Cardiac fibroblast (primary cell): ENCODE results near the gene TRIOBP.
"Not testable (repeated sequence)": the region's sequence is repeated elsewhere in the genome, so short reads cannot be mapped to it uniquely, and the experiment has no call there.

Source experiments
- DNase-seq, 2 donors: peaks; one replicate each; pipeline versions ENCODE4 v3.0.0 to v3.0.0-alpha.2; 2010; ENCODE audit warnings: low read depth in 2 of 2
- H3K4me3 ChIP-seq, 2 donors: replicated peaks in 1 of 2; 1 replicate in 1 of 2; 2 replicates in 1 of 2; pipeline ENCODE4 v1.5.1; 2011; ENCODE audit warnings: low read depth in 2 of 2, low read length in 2 of 2, mild to moderate bottlenecking in 2 of 2, moderate library complexity in 1 of 2
- TF ChIP-seq, protein P1 (sequence below): IDR thresholded peaks from one replicate; pipeline ENCODE4 v1.5.1; 2011; ENCODE audit warnings: low read depth, mild to moderate bottlenecking, low read length, inconsistent platforms

Gene TRIOBP

DNA sequence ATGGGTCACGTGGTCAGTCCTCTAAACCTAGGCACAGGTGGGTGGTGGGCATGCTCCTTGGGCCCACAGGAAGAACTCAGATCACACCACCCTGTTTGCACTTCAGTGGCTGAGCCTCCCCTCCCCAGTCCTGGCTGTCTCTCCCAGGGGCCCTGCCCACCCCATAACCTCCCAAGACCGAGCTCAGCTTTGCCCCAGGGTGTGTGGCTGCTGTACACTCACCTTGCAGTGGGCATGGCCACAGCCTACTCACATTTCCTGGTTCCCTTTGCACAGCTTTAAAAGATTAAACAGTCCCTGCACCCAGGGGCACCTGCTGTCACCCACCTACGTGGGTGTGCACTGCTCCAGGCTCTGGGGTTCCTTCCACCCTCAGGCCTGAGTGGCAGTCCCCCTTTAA lies 13.8 kb downstream of the TRIOBP start:
- H3K4me3 ChIP-seq: no peak overlapping the region
- DNase-seq: no peak
- TF ChIP-seq, protein P1, sequence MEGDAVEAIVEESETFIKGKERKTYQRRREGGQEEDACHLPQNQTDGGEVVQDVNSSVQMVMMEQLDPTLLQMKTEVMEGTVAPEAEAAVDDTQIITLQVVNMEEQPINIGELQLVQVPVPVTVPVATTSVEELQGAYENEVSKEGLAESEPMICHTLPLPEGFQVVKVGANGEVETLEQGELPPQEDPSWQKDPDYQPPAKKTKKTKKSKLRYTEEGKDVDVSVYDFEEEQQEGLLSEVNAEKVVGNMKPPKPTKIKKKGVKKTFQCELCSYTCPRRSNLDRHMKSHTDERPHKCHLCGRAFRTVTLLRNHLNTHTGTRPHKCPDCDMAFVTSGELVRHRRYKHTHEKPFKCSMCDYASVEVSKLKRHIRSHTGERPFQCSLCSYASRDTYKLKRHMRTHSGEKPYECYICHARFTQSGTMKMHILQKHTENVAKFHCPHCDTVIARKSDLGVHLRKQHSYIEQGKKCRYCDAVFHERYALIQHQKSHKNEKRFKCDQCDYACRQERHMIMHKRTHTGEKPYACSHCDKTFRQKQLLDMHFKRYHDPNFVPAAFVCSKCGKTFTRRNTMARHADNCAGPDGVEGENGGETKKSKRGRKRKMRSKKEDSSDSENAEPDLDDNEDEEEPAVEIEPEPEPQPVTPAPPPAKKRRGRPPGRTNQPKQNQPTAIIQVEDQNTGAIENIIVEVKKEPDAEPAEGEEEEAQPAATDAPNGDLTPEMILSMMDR: no peak

DNA sequence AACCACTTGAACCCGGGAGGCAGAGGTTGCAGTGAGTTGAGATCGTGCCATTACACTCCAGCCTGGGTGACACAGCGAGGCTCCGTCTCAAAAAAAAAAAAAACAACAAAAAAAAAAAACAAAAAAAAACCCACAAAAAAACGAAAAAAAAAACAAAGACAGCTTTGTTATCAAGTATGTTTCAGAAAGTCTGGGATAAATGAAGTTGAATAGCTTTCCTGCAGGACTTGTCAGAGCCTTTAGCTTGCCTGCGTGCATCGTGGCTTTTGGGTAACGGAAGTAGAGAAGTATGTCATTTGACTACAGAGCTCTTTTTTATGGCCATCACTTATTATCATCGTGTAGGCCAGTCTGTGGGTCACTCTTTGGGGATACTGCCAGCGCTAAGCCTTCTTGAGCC lies 14.6 kb downstream of the TRIOBP start:
- H3K4me3 ChIP-seq: no peak overlapping the region
- TF ChIP-seq, protein P1: no peak
- no peak for DNase-seq

DNA sequence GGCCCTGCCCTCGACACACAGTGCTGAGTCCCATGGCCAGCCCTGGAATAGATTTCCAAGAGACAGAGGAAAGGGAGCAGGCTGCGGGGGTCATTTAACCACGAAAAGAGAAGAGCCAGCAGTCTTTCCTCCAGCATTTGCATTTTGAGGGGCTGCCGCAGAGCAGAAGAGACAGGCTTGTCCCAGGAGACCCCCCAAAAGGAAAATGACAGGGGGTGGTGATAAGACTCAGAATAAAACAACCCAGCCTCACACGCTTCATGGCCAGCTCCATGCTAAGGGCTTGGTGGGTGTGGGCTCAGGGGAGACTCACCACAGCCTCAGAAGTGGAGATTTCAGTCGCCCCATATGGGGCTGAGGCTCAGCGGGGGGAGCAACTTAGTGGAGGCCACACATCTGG lies 16.9 kb downstream of the TRIOBP start:
- no peak overlapping the region for H3K4me3 ChIP-seq
- no peak for DNase-seq
- TF ChIP-seq, protein P1: no peak

DNA sequence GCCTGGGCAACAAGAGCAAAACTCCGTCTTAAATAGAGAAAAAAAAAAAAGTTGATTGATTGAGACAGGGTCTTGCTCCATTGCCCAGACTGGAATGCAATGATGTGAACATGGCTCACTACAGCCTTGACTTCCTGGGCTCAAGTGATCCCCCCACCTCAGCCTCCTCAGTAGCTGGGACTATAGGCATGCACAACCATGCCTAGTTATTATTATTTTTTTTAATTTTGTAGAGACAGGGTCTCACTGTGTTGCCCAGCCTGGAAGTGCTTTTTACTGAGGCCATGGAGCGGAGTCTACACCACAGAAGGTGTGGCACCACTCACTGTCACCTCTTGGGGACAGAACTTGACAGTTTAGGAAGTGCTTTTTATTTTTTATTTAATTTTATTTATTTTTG lies 17.8 kb downstream of the TRIOBP start:
- no peak for DNase-seq
- H3K4me3 ChIP-seq: no peak overlapping the region
- TF ChIP-seq, protein P1: no peak

DNA sequence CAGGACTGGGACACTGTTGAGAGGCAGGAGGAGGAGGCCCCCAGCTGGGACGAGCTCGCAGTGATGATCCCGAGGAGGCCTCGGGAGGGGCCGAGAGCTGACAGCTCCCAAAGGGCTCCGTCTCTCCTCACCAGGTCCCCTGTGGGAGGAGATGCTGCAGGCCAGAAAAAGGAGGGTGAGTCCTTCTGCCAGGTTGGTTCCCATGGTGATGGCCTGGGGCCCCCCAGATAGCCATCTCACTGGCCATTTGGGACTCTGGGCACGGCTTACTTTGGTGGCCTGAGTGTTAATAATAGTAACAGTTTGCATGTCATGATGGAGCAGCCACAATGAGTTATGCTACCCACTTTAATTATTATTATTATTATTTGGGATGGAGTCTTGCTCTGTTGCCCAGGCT lies 18.9 kb downstream of the TRIOBP start:
- TF ChIP-seq, protein P1: no peak
- H3K4me3 ChIP-seq: no peak overlapping the region
- no peak for DNase-seq

DNA sequence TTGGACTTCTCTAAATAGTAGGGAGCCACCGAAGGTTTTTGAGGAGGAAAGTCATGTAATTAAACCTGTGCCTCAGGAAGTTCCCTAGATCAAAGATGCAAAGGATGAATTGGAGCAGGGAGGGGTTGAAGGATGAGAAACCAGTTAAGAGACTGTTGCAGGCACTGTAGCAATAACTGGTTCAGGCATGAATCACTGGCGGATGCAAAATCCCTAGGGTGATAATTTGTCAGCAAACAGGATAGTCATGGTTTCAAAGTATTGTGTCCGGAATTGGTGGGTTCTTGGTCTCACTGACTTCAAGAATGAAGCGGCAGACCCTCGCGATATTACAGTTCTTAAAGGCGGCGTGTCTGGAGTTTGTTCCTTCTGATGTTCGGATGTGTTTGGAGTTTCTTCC lies 19.9 kb downstream of the TRIOBP start:
- peak; percentile 23 to 89 for DNase-seq
- TF ChIP-seq, protein P1: no peak
- H3K4me3 ChIP-seq: no peak overlapping the region

DNA sequence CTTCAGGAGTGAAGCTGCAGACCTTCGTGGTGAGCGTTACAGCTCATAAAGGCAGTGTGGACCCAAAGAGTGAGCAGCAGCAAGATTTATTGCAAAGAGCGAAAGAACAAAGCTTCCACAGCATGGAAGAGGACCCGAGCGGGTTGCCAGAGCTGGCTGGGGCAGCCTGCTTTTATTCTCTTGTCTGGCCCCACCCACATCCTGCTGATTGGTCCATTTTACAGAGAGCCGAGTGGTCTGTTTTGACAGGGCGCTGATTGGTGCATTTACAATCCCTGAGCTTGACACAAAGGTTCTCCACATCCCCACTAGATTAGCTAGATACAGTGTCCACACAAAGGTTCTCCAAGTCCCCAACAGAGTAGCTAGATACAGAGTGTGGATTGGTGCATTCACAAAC lies 20.4 kb downstream of the TRIOBP start:
- not testable (repeated sequence) for H3K4me3 ChIP-seq, DNase-seq

DNA sequence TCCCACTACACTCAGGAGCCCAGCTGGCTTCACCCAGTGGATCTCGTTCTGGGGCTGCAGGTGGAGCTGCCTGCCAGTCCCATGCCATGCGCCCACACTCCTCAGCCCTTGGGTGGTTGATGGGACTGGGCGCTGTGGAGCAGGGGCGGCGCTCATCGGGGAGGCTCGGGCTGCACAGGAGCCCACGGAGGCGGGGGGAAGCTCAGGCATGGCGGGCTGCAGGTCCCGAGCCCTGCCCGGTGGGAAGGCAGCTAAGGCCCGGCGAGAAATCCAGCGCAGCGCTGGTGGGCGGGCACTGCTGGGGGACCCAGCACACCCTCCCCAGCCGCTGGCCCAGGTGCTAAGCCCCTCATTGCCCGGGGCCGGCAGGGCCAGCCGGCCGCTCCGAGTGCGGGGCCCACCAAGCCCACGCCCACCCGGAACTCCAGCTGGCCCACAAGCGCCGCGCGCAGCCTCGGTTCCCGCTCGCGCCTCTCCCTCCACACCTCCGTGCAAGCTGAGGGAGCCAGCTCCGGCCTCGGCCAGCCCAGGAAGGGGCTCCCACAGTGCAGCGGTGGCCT lies 21.0 kb downstream of the TRIOBP start:
- not testable (repeated sequence) for H3K4me3 ChIP-seq, DNase-seq
